Measurements from ENCODE around the gene ATP8B3. TPM values are rescaled to one million over a fixed set of nuclear protein-coding genes. Genes with fewer than 3 reads are reported as not detected.

Gene ATP8B3
- total and polyA plus RNA-seq, 4 donors: 0.38 to 4.7 (median 1.2) TPM

- intact Hi-C loops (cut with DNase I): no loop called here
- Histone ChIP-seq H3K36me3 (ENCODE audit: control insufficient read depth in 1 of 2, insufficient read depth in 2 of 2, low read length in 1 of 2) (no peaks in the 10 kb centered on the region), H3K4me3 (ENCODE audit: low read length in 2 of 2) (no peak overlapping the region), H3K27me3 (ENCODE audit: control insufficient read depth in 1 of 2, insufficient read depth in 2 of 2, low read length in 1 of 2) (no peaks in the 10 kb centered on the region), H3K9me3 (ENCODE audit: control insufficient read depth, low read length) (no peaks in the 10 kb centered on the region), H3K4me1 (ENCODE audit: control insufficient read depth in 1 of 2, insufficient read depth in 2 of 2, low read length in 2 of 2) (no peaks in the 10 kb centered on the region), H3K27ac (ENCODE audit: low read depth in 1 of 2, low read length in 2 of 2) (no peak overlapping the region)
- DNase-seq (no peak), ATAC-seq (ENCODE audit: low FRiP score) (no peak)
- WGBS, 2 donors: 78 to 80% methylated on average over 25 of the region's 25 CpGs
Measured at GRCh38 chr19:1839658-1840540, 27.8 kb upstream of the ATP8B3 start.

GRCh38 chr19:1837625-1838105 lies 25.6 kb upstream of the ATP8B3 start:
- ATAC-seq (ENCODE audit: low FRiP score) (no peak), DNase-seq (no peak)
- Histone ChIP-seq H3K27ac (ENCODE audit: low read depth in 1 of 2, low read length in 2 of 2) (no peak overlapping the region), H3K4me1 (ENCODE audit: control insufficient read depth in 1 of 2, insufficient read depth in 2 of 2, low read length in 2 of 2) (no peaks in the 10 kb centered on the region), H3K36me3 (ENCODE audit: control insufficient read depth in 1 of 2, insufficient read depth in 2 of 2, low read length in 1 of 2) (no peaks in the 10 kb centered on the region), H3K9me3 (ENCODE audit: control insufficient read depth, low read length) (no peaks in the 10 kb centered on the region), H3K4me3 (ENCODE audit: low read length in 2 of 2) (no peak overlapping the region), H3K27me3 (ENCODE audit: control insufficient read depth in 1 of 2, insufficient read depth in 2 of 2, low read length in 1 of 2) (no peaks in the 10 kb centered on the region)
- intact Hi-C loops (cut with DNase I): no loop called here
- 35 to 37% methylated on average over 23 of the region's 23 CpGs for WGBS, 2 donors

- no peak overlapping the region for H3K27ac ChIP-seq (ENCODE audit: low read depth in 1 of 2, low read length in 2 of 2)
- intact Hi-C loops (cut with DNase I): no loop called here
- no peaks in the 10 kb centered on the region for H3K9me3 ChIP-seq (ENCODE audit: control insufficient read depth, low read length)
- WGBS, 2 donors: 76 to 82% methylated on average over 11 of the region's 11 CpGs
- no peaks in the 10 kb centered on the region for H3K4me1 ChIP-seq (ENCODE audit: control insufficient read depth in 1 of 2, insufficient read depth in 2 of 2, low read length in 2 of 2)
- H3K27me3 ChIP-seq (ENCODE audit: control insufficient read depth in 1 of 2, insufficient read depth in 2 of 2, low read length in 1 of 2): no peaks in the 10 kb centered on the region
- no peak overlapping the region for H3K4me3 ChIP-seq (ENCODE audit: low read length in 2 of 2)
- H3K36me3 ChIP-seq (ENCODE audit: control insufficient read depth in 1 of 2, insufficient read depth in 2 of 2, low read length in 1 of 2): no peaks in the 10 kb centered on the region
- ATAC-seq (ENCODE audit: low FRiP score): no peak
- DNase-seq: no peak
Measured at GRCh38 chr19:1837222-1837565, 25.1 kb upstream of the ATP8B3 start.

GRCh38 chr19:1836458-1837221 lies 24.6 kb upstream of the ATP8B3 start:
- Histone ChIP-seq H3K36me3 (ENCODE audit: control insufficient read depth in 1 of 2, insufficient read depth in 2 of 2, low read length in 1 of 2) (no peaks in the 10 kb centered on the region), H3K4me1 (ENCODE audit: control insufficient read depth in 1 of 2, insufficient read depth in 2 of 2, low read length in 2 of 2) (no peaks in the 10 kb centered on the region), H3K27me3 (ENCODE audit: control insufficient read depth in 1 of 2, insufficient read depth in 2 of 2, low read length in 1 of 2) (no peaks in the 10 kb centered on the region), H3K27ac (ENCODE audit: low read depth in 1 of 2, low read length in 2 of 2) (no peak overlapping the region), H3K4me3 (ENCODE audit: low read length in 2 of 2) (no peak overlapping the region), H3K9me3 (ENCODE audit: control insufficient read depth, low read length) (no peaks in the 10 kb centered on the region)
- ATAC-seq (ENCODE audit: low FRiP score) (no peak), DNase-seq (no peak)
- intact Hi-C loops (cut with DNase I): no loop called here
- WGBS, 2 donors: 89 to 92% methylated on average over 30 to 31 of the region's 31 CpGs

- whole genome bisulfite sequencing, 2 donors: 74 to 80% methylated on average over 12 to 15 of the region's 15 CpGs
- ATAC-seq (ENCODE audit: low FRiP score) (no peak), DNase-seq (no peak)
- no peaks in the 10 kb centered on the region for H3K36me3 ChIP-seq (ENCODE audit: control insufficient read depth in 1 of 2, insufficient read depth in 2 of 2, low read length in 1 of 2)
- H3K4me1 ChIP-seq (ENCODE audit: control insufficient read depth in 1 of 2, insufficient read depth in 2 of 2, low read length in 2 of 2): no peaks in the 10 kb centered on the region
- H3K9me3 ChIP-seq (ENCODE audit: control insufficient read depth, low read length): no peaks in the 10 kb centered on the region
- no peak overlapping the region for H3K27ac ChIP-seq (ENCODE audit: low read depth in 1 of 2, low read length in 2 of 2)
- no peaks in the 10 kb centered on the region for H3K27me3 ChIP-seq (ENCODE audit: control insufficient read depth in 1 of 2, insufficient read depth in 2 of 2, low read length in 1 of 2)
- intact Hi-C loops (cut with DNase I): no loop called here
- H3K4me3 ChIP-seq (ENCODE audit: low read length in 2 of 2): no peak overlapping the region
Measured at GRCh38 chr19:1833540-1833939, 21.5 kb upstream of the ATP8B3 start.

GRCh38 chr19:1832046-1832663 lies 20.1 kb upstream of the ATP8B3 start:
- H3K4me1 ChIP-seq (ENCODE audit: control insufficient read depth in 1 of 2, insufficient read depth in 2 of 2, low read length in 2 of 2): no peaks in the 10 kb centered on the region
- DNase-seq: no peak
- WGBS, 2 donors: 87 to 91% methylated on average over 26 of the region's 26 CpGs

GRCh38 chr19:1830978-1831377 lies 18.9 kb upstream of the ATP8B3 start:
- no peak for DNase-seq
- H3K4me3 ChIP-seq (ENCODE audit: low read length in 2 of 2): no peak overlapping the region
- ATAC-seq (ENCODE audit: low FRiP score): no peak
- intact Hi-C loops (cut with DNase I): no loop called here
- H3K27ac ChIP-seq (ENCODE audit: low read depth in 1 of 2, low read length in 2 of 2): no peak overlapping the region
- no peaks in the 10 kb centered on the region for H3K4me1 ChIP-seq (ENCODE audit: control insufficient read depth in 1 of 2, insufficient read depth in 2 of 2, low read length in 2 of 2)
- no peaks in the 10 kb centered on the region for H3K27me3 ChIP-seq (ENCODE audit: control insufficient read depth in 1 of 2, insufficient read depth in 2 of 2, low read length in 1 of 2)
- peaks cover 0 to 3% of the 10 kb centered on the region in 2 donors for H3K36me3 ChIP-seq (ENCODE audit: control insufficient read depth in 1 of 2, insufficient read depth in 2 of 2, low read length in 1 of 2)
- WGBS, 2 donors: 79 to 84% methylated on average over 11 of the region's 11 CpGs
- H3K9me3 ChIP-seq (ENCODE audit: control insufficient read depth, low read length): no peaks in the 10 kb centered on the region

More at GRCh38 chr19:1832046-1832663, 20.1 kb upstream of the ATP8B3 start:
- H3K4me3 ChIP-seq (ENCODE audit: low read length in 2 of 2): no peak overlapping the region
- H3K36me3 ChIP-seq (ENCODE audit: control insufficient read depth in 1 of 2, insufficient read depth in 2 of 2, low read length in 1 of 2): peaks cover 0 to 3% of the 10 kb centered on the region in 2 donors
- ATAC-seq (ENCODE audit: low FRiP score): no peak
- H3K27ac ChIP-seq (ENCODE audit: low read depth in 1 of 2, low read length in 2 of 2): no peak overlapping the region
- intact Hi-C loops (cut with DNase I): no loop called here
- H3K9me3 ChIP-seq (ENCODE audit: control insufficient read depth, low read length): no peaks in the 10 kb centered on the region
- no peaks in the 10 kb centered on the region for H3K27me3 ChIP-seq (ENCODE audit: control insufficient read depth in 1 of 2, insufficient read depth in 2 of 2, low read length in 1 of 2)

- Histone ChIP-seq H3K36me3 (ENCODE audit: control insufficient read depth in 1 of 2, insufficient read depth in 2 of 2, low read length in 1 of 2) (peaks cover 0 to 3% of the 10 kb centered on the region in 2 donors), H3K27me3 (ENCODE audit: control insufficient read depth in 1 of 2, insufficient read depth in 2 of 2, low read length in 1 of 2) (no peaks in the 10 kb centered on the region), H3K4me3 (ENCODE audit: low read length in 2 of 2) (no peak overlapping the region), H3K4me1 (ENCODE audit: control insufficient read depth in 1 of 2, insufficient read depth in 2 of 2, low read length in 2 of 2) (no peaks in the 10 kb centered on the region), H3K27ac (ENCODE audit: low read depth in 1 of 2, low read length in 2 of 2) (no peak overlapping the region), H3K9me3 (ENCODE audit: control insufficient read depth, low read length) (no peaks in the 10 kb centered on the region)
- intact Hi-C loops (cut with DNase I): no loop called here
- no peak for ATAC-seq (ENCODE audit: low FRiP score)
- 87 to 91% methylated on average over 15 of the region's 15 CpGs for WGBS, 2 donors
- no peak for DNase-seq
Measured at GRCh38 chr19:1830568-1830967, 18.5 kb upstream of the ATP8B3 start.
